Transverse colon (tissue), 4 donors: Measurements from ENCODE around the gene EXD2. TPM values are rescaled to one million over a fixed set of nuclear protein-coding genes. Genes with fewer than 3 reads are reported as not detected.
A peak's percentile ranks its signal among the peaks of the same experiment; 100 is the strongest.
"Not testable (repeated sequence)": the region's sequence is repeated elsewhere in the genome, so short reads cannot be mapped to it uniquely, and the experiment has no call there.

Source experiments
- DNase-seq: peaks from one replicate; pipeline ENCODE4 v3.0.0-alpha.2; 2019
- H3K27ac ChIP-seq, 4 donors: fragments of 200-600 bp; sonication (generic); 2 replicates each; pipeline ENCODE4 v1.5.1; 2016 to 2018; ENCODE audit warnings: inconsistent platforms in 4 of 4
- H3K27me3 ChIP-seq: fragments of 200-600 bp; sonication (generic); 2 replicates; pipeline ENCODE4 v1.5.1; 2017; ENCODE audit warnings: inconsistent platforms
- H3K36me3 ChIP-seq, 4 donors: fragments of 200-600 bp; sonication (generic); 2 replicates each; pipeline ENCODE4 v1.5.1; 2017 to 2019; ENCODE audit warnings: inconsistent platforms in 4 of 4
- H3K4me1 ChIP-seq, 4 donors: fragments of 200-600 bp; sonication (generic); 2 replicates each; pipeline ENCODE4 v1.5.1; 2017 to 2020; ENCODE audit warnings: inconsistent platforms in 4 of 4
- H3K4me3 ChIP-seq, 4 donors: fragments of 200-600 bp; sonication (generic); 1 replicate in 1 of 4; 2 replicates in 3 of 4; pipeline versions ENCODE4 v1.5.1 to v1.6.1; 2017 to 2019; ENCODE audit warnings: inconsistent platforms in 4 of 4
- H3K9me3 ChIP-seq, 2 donors: fragments of 200-600 bp; sonication (generic); 2 replicates each; pipeline ENCODE4 v1.5.1; 2017 to 2019; ENCODE audit warnings: inconsistent platforms in 2 of 2
- EP300 ChIP-seq: sonication (generic); formaldehyde crosslinking; IDR thresholded peaks from one replicate; pipeline ENCODE4 v1.6.1; 2017; ENCODE audit warnings: antibody characterized with exemption, low read depth
- POLR2A ChIP-seq: fragments of 450-650 bp; IDR thresholded peaks from one replicate; pipeline ENCODE4 v1.6.1; 2016; ENCODE audit warnings: antibody characterized with exemption, mild to moderate bottlenecking, moderate library complexity
- POLR2AphosphoS5 ChIP-seq, 3 donors: sonication (generic); formaldehyde crosslinking; IDR thresholded peaks; one replicate each; pipeline ENCODE4 v1.6.1; 2016; ENCODE audit warnings: antibody characterized with exemption in 3 of 3
- WGBS, 2 donors: methylation state at CpG; one replicate each; pipeline ENCODE4 v1.1.5; 2018; ENCODE audit warnings: low coverage in 1 of 2; 5-methylcytosine and 5-hydroxymethylcytosine counted together
- in situ Hi-C, 4 donors: fragments of 200-750 bp; cut with MboI; loops; one replicate each; pipeline versions ENCODE4 v1.15.0 to v1.15.1; 2017; ENCODE audit warnings: low sequenced_read_pairs in 3 of 4, low pct_ligation_motif_present in 1 of 4, low pct_unique_long_range_greater_than_20kb in 1 of 4
- intact Hi-C: fragments of 100-400 bp; cut with DNase I; formaldehyde crosslinking; loops from one replicate; pipeline ENCODE4 v1.15.1; 2023; ENCODE audit warnings: low total_unique reads
- total RNA-seq, 4 donors: library from RNA; depleted of rRNA; stranded (reverse); fragments of >200 nt; gene quantifications; one replicate each; pipeline ENCODE4 v1.1.0, GENCODE V29; 2016
- TF ChIP-seq, protein P1 (sequence below), 5 experiments: fragments of 200-600 bp in 3 of 5; fragments of 450-650 bp in 2 of 5; sonication (generic) in 3 of 5; IDR thresholded peaks; 1 replicate in 2 of 5; 2 replicates in 3 of 5; pipeline ENCODE4 v1.5.1; 2016 to 2017; ENCODE audit warnings: antibody characterized with exemption in 5 of 5, inconsistent platforms in 3 of 5, mild to moderate bottlenecking in 2 of 5, moderate library complexity in 1 of 5

EXD2 gene
- total RNA-seq, 4 donors from 2014 or later = 16.5 to 33.8 (median 22.8) TPM

DNA sequence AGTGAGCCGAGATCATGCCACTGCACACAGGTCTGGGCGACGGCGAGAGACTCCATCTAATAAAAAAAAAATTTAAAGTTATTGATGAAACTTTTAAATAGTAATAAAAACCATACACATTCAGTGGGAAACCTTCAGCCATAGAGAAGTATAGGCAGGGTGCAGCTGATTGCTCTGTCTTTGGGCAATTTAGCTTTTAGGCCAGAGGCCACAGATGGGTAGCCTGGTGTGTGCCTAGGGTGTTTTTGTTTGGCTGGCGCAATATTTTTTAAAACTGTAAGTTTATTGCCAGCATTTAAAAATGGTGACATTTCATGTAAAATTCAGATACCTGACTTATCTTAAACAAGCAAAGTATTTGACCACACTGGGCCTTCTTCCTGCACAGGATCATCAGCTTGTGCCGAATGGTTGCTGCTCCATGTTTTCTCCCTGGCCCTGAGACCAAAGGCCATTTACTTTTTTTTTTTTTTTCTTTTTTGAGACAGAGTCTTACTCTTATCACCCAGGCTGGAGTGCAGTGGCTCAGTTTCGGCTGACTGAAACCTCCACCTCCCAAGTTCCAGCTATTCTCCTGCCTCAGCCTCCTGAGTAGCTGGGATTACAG lies 16.2 kb downstream of the EXD2 start:
- peak overlapping the region in 2 of 4 donors; percentile 38 to 65 for H3K27ac ChIP-seq
- in situ Hi-C loops (no loop called here), intact Hi-C loops (no loop called here)
- H3K9me3 ChIP-seq = no peaks in the 10 kb centered on the region
- H3K4me1 ChIP-seq = peaks cover 0 to 36% (median 25%) of the 10 kb centered on the region in 4 donors
- H3K4me3 ChIP-seq = no peak overlapping the region
- H3K36me3 ChIP-seq = peaks cover 0 to 4% (median 0%) of the 10 kb centered on the region in 4 donors
- 84 to 88% methylated on average over 6 to 7 of the region's 7 CpGs for WGBS, 2 donors
- H3K27me3 ChIP-seq = no peaks in the 10 kb centered on the region
- TF ChIP-seq POLR2AphosphoS5 (IDR thresholded peaks at IDR 0.05) (no peak), EP300 (no peak), POLR2A (no peak)
- TF ChIP-seq, protein P1, sequence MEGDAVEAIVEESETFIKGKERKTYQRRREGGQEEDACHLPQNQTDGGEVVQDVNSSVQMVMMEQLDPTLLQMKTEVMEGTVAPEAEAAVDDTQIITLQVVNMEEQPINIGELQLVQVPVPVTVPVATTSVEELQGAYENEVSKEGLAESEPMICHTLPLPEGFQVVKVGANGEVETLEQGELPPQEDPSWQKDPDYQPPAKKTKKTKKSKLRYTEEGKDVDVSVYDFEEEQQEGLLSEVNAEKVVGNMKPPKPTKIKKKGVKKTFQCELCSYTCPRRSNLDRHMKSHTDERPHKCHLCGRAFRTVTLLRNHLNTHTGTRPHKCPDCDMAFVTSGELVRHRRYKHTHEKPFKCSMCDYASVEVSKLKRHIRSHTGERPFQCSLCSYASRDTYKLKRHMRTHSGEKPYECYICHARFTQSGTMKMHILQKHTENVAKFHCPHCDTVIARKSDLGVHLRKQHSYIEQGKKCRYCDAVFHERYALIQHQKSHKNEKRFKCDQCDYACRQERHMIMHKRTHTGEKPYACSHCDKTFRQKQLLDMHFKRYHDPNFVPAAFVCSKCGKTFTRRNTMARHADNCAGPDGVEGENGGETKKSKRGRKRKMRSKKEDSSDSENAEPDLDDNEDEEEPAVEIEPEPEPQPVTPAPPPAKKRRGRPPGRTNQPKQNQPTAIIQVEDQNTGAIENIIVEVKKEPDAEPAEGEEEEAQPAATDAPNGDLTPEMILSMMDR (IDR thresholded peaks at IDR 0.05) = no peak
- no peak for DNase-seq

DNA sequence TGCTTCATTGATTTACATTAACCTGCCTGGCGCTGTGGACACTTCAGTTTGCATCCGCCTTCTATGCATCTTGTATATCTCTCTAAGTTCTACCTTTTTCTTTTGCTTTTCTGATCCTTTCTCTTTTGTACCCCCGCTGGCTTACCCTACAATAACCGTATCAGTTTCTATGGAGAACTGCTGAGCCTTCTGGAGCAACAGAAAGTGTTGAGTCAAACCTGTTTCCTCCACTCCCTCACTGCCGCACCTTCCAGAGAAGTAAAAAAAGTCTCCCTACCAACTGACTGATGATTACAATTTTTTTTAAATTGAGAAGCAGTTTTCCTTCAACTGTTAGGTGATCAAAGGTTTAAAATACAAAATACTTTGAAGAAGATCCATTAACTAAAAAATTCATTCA lies 17.4 kb downstream of the EXD2 start:
- 59 to 63% methylated on average over 5 of the region's 5 CpGs for WGBS, 2 donors
- H3K27me3 ChIP-seq = no peaks in the 10 kb centered on the region
- no peak overlapping the region for H3K4me3 ChIP-seq
- peaks cover 0 to 36% (median 25%) of the 10 kb centered on the region in 4 donors for H3K4me1 ChIP-seq
- no peak for TF ChIP-seq POLR2A
- H3K36me3 ChIP-seq = peaks cover 0 to 4% (median 0%) of the 10 kb centered on the region in 4 donors
- no peak for DNase-seq
- intact Hi-C loops (no loop called here), in situ Hi-C loops (no loop called here)
- H3K27ac ChIP-seq = peak overlapping the region; percentile 5 to 65 (median 39)
- H3K9me3 ChIP-seq = no peaks in the 10 kb centered on the region

DNA sequence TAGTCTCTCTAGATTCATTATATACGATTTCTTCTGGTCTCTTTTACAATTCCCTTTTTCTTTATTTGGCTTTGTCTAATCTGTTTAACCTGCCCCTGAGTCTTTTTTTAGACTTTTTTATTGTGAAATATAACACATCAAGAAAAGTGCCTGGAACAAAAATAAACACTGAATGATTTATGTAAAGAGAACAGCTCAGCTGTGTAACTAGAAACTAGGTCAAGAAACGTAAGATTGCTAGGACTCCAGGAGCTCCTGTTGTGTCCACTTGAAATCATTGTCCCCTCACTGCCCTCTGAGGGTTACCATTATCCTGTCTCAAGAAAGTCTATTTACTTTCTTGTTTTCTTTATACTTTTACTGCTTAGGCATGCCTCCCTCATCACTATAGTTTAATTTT lies 23.1 kb downstream of the EXD2 start:
- H3K27me3 ChIP-seq = no peaks in the 10 kb centered on the region
- H3K9me3 ChIP-seq = no peaks in the 10 kb centered on the region
- 34 to 42% methylated on average over 2 of the region's 2 CpGs for whole genome bisulfite sequencing, 2 donors
- intact Hi-C loops (no loop called here), in situ Hi-C loops (no loop called here)
- TF ChIP-seq POLR2A (no peak), POLR2AphosphoS5 (IDR thresholded peaks at IDR 0.05) (no peak), EP300 (no peak)
- TF ChIP-seq, protein P1 (IDR thresholded peaks at IDR 0.05) = no peak
- H3K36me3 ChIP-seq = peaks cover 0 to 4% (median 0%) of the 10 kb centered on the region in 4 donors
- H3K4me1 ChIP-seq = peaks cover 0 to 19% (median 3%) of the 10 kb centered on the region in 4 donors
- H3K27ac ChIP-seq = no peak overlapping the region
- DNase-seq = no peak
- no peak overlapping the region for H3K4me3 ChIP-seq

DNA sequence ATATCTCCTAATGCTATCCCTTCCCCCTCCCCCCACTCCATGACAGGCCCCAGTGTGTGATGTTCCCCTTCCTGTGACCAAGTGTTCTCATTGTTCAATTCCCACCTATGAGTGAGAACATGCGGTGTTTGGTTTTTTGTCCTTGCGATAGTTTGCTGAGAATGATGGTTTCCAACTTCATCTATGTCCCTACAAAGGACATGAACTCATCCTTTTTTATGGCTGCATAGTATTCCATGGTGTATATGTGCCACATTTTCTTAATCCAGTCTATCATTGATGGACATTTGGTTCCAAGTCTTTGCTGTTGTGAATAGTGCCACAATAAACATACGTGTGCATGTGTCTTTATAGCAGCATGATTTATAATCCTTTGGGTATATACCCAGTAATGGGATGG lies 26.4 kb downstream of the EXD2 start:
- H3K36me3 ChIP-seq, DNase-seq, H3K27me3 ChIP-seq, H3K9me3 ChIP-seq, H3K4me3 ChIP-seq, in situ Hi-C loops, intact Hi-C loops, H3K27ac ChIP-seq: not testable (repeated sequence)
- peaks cover 0 to 17% (median 0%) of the 10 kb centered on the region in 4 donors for H3K4me1 ChIP-seq
- WGBS, 2 donors = 98 to 100% methylated on average over 1 to 3 of the region's 3 CpGs

DNA sequence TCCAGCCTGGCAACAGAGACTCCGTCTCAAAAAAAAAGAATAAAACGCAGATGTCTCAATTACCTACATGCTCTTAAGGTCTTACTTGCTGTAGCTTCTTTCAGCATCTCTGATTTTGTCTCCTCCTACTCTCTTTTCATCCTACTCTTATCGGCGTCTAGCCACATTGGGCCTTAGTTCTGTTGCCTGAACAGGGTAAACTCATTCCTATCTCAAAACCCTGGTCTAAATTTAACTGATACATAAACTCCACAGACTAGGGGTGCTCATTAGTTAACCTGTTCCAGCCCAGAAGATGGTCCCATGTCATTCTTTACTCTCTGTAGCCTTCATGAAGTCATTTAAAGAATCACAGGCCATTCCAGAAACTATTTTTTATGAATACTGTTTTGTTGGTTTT lies 33.6 kb downstream of the EXD2 start:
- TF ChIP-seq EP300 (no peak), POLR2AphosphoS5 (IDR thresholded peaks at IDR 0.05) (no peak), POLR2A (no peak)
- TF ChIP-seq, protein P1 (IDR thresholded peaks at IDR 0.05) = no peak
- intact Hi-C loops = no loop called here
- Histone ChIP-seq H3K4me3 (no peak overlapping the region), H3K9me3 (no peaks in the 10 kb centered on the region), H3K27ac (no peak overlapping the region), H3K36me3 (peaks cover 0 to 12% (median 0%) of the 10 kb centered on the region in 4 donors), H3K4me1 (no peaks in the 10 kb centered on the region), H3K27me3 (no peaks in the 10 kb centered on the region)
- 89 to 93% methylated on average over 4 of the region's 4 CpGs for WGBS, 2 donors
- in situ Hi-C loops = loop anchor here in 2 of 4 donors (25.0 kb wide), 1 partner anchor 237 kb away; no protein-coding TSS in a partner anchor
- no peak for DNase-seq
